ENCODE measurements around the gene DENND2A. TPM values are rescaled to one million over a fixed set of nuclear protein-coding genes. Genes with fewer than 3 reads are reported as not detected.
"Not testable (repeated sequence)": the region's sequence is repeated elsewhere in the genome, so short reads cannot be mapped to it uniquely, and the experiment has no call there.

DENND2A gene
- total RNA-seq, 1 donor from 2014 or later, result 29.8 TPM

DNA sequence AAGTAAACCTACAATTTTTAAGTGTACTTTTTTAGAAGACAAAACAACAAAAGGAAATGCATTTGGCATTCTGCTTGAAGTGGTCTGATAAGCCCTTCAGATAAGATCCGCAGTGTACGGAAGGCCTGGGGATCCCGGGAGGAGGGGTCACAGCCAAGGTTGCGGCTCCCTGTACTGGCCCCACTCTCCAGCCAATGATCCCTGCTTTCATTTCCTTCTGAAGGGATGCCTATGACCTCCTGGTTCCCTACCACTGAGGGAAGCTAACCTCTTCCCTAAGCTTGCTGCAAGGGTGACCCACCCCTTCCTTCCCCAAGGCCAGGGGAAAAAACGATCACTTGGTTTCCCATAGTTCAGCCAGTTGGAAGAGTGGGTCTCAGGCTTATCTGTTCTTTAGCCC, 5.3 kb downstream of the DENND2A start:
- peaks cover 49% of the 10 kb centered on the region for H3K4me1 Mint-ChIP-seq
- TF ChIP-seq, protein P1, sequence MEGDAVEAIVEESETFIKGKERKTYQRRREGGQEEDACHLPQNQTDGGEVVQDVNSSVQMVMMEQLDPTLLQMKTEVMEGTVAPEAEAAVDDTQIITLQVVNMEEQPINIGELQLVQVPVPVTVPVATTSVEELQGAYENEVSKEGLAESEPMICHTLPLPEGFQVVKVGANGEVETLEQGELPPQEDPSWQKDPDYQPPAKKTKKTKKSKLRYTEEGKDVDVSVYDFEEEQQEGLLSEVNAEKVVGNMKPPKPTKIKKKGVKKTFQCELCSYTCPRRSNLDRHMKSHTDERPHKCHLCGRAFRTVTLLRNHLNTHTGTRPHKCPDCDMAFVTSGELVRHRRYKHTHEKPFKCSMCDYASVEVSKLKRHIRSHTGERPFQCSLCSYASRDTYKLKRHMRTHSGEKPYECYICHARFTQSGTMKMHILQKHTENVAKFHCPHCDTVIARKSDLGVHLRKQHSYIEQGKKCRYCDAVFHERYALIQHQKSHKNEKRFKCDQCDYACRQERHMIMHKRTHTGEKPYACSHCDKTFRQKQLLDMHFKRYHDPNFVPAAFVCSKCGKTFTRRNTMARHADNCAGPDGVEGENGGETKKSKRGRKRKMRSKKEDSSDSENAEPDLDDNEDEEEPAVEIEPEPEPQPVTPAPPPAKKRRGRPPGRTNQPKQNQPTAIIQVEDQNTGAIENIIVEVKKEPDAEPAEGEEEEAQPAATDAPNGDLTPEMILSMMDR (conservative IDR thresholded peaks at IDR 0.05), result no peak
- DNase-seq (ENCODE audit: low read depth, low spot score), result no peak
- peak overlapping the region; percentile 80 for H3K4me3 Mint-ChIP-seq
- no peaks in the 10 kb centered on the region for H3K9me3 Mint-ChIP-seq
- peaks cover 2% of the 10 kb centered on the region for H3K27me3 Mint-ChIP-seq (ENCODE audit: low read depth)
- peak overlapping the region; percentile 62 for H3K27ac Mint-ChIP-seq (ENCODE audit: unreplicated experiment)
- H3K36me3 Mint-ChIP-seq (ENCODE audit: low read depth), result no peaks in the 10 kb centered on the region

DNA sequence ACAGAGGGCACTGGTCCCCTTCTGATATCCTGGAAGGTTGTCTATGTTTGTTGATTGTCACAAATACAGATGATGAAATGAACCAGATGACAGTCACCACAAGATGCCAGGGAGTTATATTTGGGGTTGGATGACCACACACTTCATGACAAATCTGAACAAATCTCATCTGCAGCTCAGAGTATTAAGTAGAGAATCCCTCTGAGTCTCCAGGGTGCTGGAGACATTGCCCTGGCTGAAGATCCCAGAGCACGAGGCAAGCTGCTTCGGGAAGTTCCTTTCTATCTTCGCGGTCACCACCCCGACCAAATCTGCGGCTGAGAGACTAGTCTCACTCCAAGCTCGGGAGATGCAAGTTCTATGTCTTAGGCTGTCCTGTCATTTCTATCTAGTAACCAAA, 9.0 kb downstream of the DENND2A start:
- no peak overlapping the region for H3K4me3 Mint-ChIP-seq
- no peaks in the 10 kb centered on the region for H3K36me3 Mint-ChIP-seq (ENCODE audit: low read depth)
- peaks cover 23% of the 10 kb centered on the region for H3K4me1 Mint-ChIP-seq
- H3K27me3 Mint-ChIP-seq (ENCODE audit: low read depth), result no peaks in the 10 kb centered on the region
- TF ChIP-seq, protein P1 (conservative IDR thresholded peaks at IDR 0.05), result no peak
- H3K27ac Mint-ChIP-seq (ENCODE audit: unreplicated experiment), result no peak overlapping the region
- no peak for DNase-seq (ENCODE audit: low read depth, low spot score)
- H3K9me3 Mint-ChIP-seq, result no peaks in the 10 kb centered on the region

DNA sequence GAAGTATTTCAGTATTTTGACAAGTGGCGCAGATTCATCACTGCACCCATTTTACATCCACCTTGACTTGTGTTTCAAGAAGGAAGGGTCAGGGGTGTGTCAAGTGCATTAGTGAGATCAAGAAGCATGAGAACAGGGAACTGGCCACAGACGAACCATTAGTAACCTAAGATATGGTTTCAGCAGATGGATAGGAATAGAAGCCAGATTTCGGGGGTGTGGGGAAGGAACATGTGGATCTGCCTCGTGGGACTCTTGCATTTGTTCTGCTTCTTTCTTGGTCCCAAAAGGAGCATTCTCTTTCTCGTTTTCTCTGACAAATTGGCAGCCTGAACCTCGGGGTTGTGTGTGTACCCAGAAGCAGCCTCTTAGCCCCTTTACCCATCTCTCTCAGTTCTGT, 9.6 kb downstream of the DENND2A start:
- Mint-ChIP-seq H3K9me3 (no peaks in the 10 kb centered on the region), H3K36me3 (ENCODE audit: low read depth) (no peaks in the 10 kb centered on the region)

DNA sequence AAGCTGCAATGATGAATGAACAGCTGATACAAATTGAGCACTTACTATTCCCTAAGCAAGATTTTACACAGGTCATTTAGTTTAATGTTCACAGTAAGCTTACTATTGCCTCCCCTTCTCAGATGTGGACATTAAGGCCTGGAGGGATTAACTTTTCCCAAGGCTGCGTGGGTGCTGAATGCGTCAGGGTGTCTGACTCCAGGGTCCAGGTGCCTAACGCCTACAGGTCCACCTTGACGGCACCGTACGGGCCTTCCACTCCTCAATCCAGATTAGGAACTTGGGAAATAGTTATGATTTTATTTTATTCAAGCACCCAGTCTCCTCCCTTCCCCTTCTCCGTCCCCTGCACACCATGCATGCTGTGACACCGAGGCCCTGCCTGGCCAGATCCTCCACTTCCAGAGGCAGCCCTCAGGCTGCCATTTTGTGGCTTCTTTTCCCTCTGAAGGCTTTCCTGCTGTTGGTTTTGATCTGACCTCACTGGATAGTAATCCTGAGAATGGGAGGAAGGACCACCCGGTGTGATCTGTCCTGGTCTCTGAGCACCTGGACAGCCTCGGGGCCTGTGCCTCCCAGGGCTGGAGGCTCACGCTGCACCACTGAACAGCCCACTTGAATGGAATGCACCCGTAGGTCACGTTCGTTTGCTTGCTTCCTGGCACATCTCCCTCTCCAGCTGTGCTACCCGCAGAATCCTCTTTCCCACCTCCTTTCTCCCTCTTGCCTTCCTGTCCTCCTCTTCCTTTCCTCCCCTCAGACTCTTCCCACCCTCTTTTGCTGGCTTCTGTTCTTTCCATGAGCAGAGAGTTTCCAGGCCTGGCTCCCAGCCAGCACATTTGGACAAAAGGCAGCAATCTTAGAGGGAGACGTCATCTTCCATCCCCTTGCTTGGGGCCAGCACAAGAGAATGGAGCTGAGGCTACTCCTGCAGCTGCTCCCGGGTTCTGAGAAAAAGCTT, 14.4 kb downstream of the DENND2A start:
- TF ChIP-seq, protein P1 (conservative IDR thresholded peaks at IDR 0.05), result no peak
- Mint-ChIP-seq H3K4me1 (peaks cover 31% of the 10 kb centered on the region), H3K27ac (ENCODE audit: unreplicated experiment) (peak overlapping the region; percentile 93), H3K27me3 (ENCODE audit: low read depth) (no peaks in the 10 kb centered on the region), H3K36me3 (ENCODE audit: low read depth) (no peaks in the 10 kb centered on the region), H3K9me3 (no peaks in the 10 kb centered on the region), H3K4me3 (no peak overlapping the region)
- no peak for DNase-seq (ENCODE audit: low read depth, low spot score)

More for the DNA sequence above, 9.6 kb downstream of the DENND2A start:
- no peak for DNase-seq (ENCODE audit: low read depth, low spot score)
- H3K4me3 Mint-ChIP-seq, result peak overlapping the region; percentile 41
- TF ChIP-seq, protein P1 (conservative IDR thresholded peaks at IDR 0.05), result no peak
- H3K4me1 Mint-ChIP-seq, result peaks cover 24% of the 10 kb centered on the region
- no peaks in the 10 kb centered on the region for H3K27me3 Mint-ChIP-seq (ENCODE audit: low read depth)
- H3K27ac Mint-ChIP-seq (ENCODE audit: unreplicated experiment), result no peak overlapping the region

DNA sequence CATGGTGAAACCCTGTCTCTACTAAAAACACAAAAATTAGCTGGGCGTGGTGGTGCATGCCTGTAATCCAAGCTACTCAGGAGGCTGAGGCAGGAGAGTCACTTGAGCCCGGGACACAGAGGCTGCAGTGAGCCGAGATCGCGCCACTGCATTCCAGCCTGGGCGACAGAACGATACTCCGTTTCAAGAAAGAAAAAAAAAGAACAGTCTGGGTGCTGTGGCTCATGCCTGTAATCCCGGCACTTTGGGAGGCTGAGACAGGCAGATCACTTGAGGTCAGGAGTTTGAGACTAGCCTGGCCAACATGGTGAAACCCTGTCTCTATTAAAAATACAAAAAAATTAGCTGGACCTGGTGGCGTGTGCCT, 15.4 kb downstream of the DENND2A start:
- not testable (repeated sequence) for DNase-seq (ENCODE audit: low read depth, low spot score); H3K36me3 Mint-ChIP-seq (ENCODE audit: low read depth); H3K4me3 Mint-ChIP-seq

More for the DNA sequence above, 15.4 kb downstream of the DENND2A start:
- H3K9me3 Mint-ChIP-seq; H3K27ac Mint-ChIP-seq (ENCODE audit: unreplicated experiment); H3K27me3 Mint-ChIP-seq (ENCODE audit: low read depth): not testable (repeated sequence)
- H3K4me1 Mint-ChIP-seq, result peaks cover 27% of the 10 kb centered on the region
